ENCODE results near the gene KIF23. TPM values are rescaled to one million over a fixed set of nuclear protein-coding genes. Genes with fewer than 3 reads are reported as not detected.
A peak's percentile ranks its signal among the peaks of the same experiment; 100 is the strongest.

Gene KIF23
- total and polyA plus RNA-seq, 2 donors = 2.9 to 31.4 TPM

GRCh38 chr15:69454953-69455352, 40.8 kb downstream of the KIF23 start:
- DNase-seq (ENCODE audit: low read depth in 6 of 9, low spot score in 9 of 9) = no peak
- Histone ChIP-seq H3K4me1 (ENCODE audit: control insufficient read depth in 2 of 2, insufficient read depth in 2 of 2, low read length in 2 of 2) (peaks cover 2 to 15% of the 10 kb centered on the region in 2 donors), H3K27ac (ENCODE audit: low read depth in 1 of 2, low read length in 1 of 2) (no peak overlapping the region), H3K9me3 (ENCODE audit: control insufficient read depth in 2 of 2, insufficient read depth in 1 of 2, low read length in 1 of 2) (no peaks in the 10 kb centered on the region), H3K27me3 (ENCODE audit: control insufficient read depth in 2 of 2, insufficient read depth in 1 of 2, low read length in 1 of 2) (no peaks in the 10 kb centered on the region), H3K36me3 (ENCODE audit: control insufficient read depth in 2 of 2, insufficient read depth in 2 of 2, low read length in 1 of 2) (peaks cover 15 to 33% of the 10 kb centered on the region in 2 donors), H3K4me3 (ENCODE audit: low read length in 2 of 2) (peak overlapping the region in 1 of 2 donors; percentile 84)
- WGBS = 76% methylated on average over 5 of the region's 5 CpGs

- Histone ChIP-seq H3K27ac (ENCODE audit: low read depth in 1 of 2, low read length in 1 of 2) (no peak overlapping the region), H3K9me3 (ENCODE audit: control insufficient read depth in 2 of 2, insufficient read depth in 1 of 2, low read length in 1 of 2) (no peaks in the 10 kb centered on the region), H3K27me3 (ENCODE audit: control insufficient read depth in 2 of 2, insufficient read depth in 1 of 2, low read length in 1 of 2) (no peaks in the 10 kb centered on the region), H3K36me3 (ENCODE audit: control insufficient read depth in 2 of 2, insufficient read depth in 2 of 2, low read length in 1 of 2) (peaks cover 15 to 33% of the 10 kb centered on the region in 2 donors), H3K4me3 (ENCODE audit: low read length in 2 of 2) (no peak overlapping the region), H3K4me1 (ENCODE audit: control insufficient read depth in 2 of 2, insufficient read depth in 2 of 2, low read length in 2 of 2) (peaks cover 2 to 15% of the 10 kb centered on the region in 2 donors)
- no peak for DNase-seq (ENCODE audit: low read depth in 6 of 9, low spot score in 9 of 9)
- 97% methylated on average over 13 of the region's 13 CpGs for WGBS
Observed at GRCh38 chr15:69456208-69457166, 42.3 kb downstream of the KIF23 start.

GRCh38 chr15:69457304-69458280, 43.4 kb downstream of the KIF23 start:
- DNase-seq (ENCODE audit: low read depth in 6 of 9, low spot score in 9 of 9) = no peak
- WGBS = 96% methylated on average over 8 of the region's 8 CpGs
- Histone ChIP-seq H3K36me3 (ENCODE audit: control insufficient read depth in 2 of 2, insufficient read depth in 2 of 2, low read length in 1 of 2) (peaks cover 15 to 33% of the 10 kb centered on the region in 2 donors), H3K4me3 (ENCODE audit: low read length in 2 of 2) (no peak overlapping the region), H3K4me1 (ENCODE audit: control insufficient read depth in 2 of 2, insufficient read depth in 2 of 2, low read length in 2 of 2) (peaks cover 2 to 13% of the 10 kb centered on the region in 2 donors), H3K27me3 (ENCODE audit: control insufficient read depth in 2 of 2, insufficient read depth in 1 of 2, low read length in 1 of 2) (no peaks in the 10 kb centered on the region), H3K27ac (ENCODE audit: low read depth in 1 of 2, low read length in 1 of 2) (no peak overlapping the region), H3K9me3 (ENCODE audit: control insufficient read depth in 2 of 2, insufficient read depth in 1 of 2, low read length in 1 of 2) (no peaks in the 10 kb centered on the region)

- H3K4me3 ChIP-seq (ENCODE audit: low read length in 2 of 2) = no peak overlapping the region
- peaks cover 15 to 33% of the 10 kb centered on the region in 2 donors for H3K36me3 ChIP-seq (ENCODE audit: control insufficient read depth in 2 of 2, insufficient read depth in 2 of 2, low read length in 1 of 2)
- H3K4me1 ChIP-seq (ENCODE audit: control insufficient read depth in 2 of 2, insufficient read depth in 2 of 2, low read length in 2 of 2) = peaks cover 6 to 12% of the 10 kb centered on the region in 2 donors
- H3K9me3 ChIP-seq (ENCODE audit: control insufficient read depth in 2 of 2, insufficient read depth in 1 of 2, low read length in 1 of 2) = no peaks in the 10 kb centered on the region
- 92% methylated on average over 2 of the region's 2 CpGs for WGBS
- H3K27me3 ChIP-seq (ENCODE audit: control insufficient read depth in 2 of 2, insufficient read depth in 1 of 2, low read length in 1 of 2) = no peaks in the 10 kb centered on the region
- no peak for DNase-seq (ENCODE audit: low read depth in 6 of 9, low spot score in 9 of 9)
- H3K27ac ChIP-seq (ENCODE audit: low read depth in 1 of 2, low read length in 1 of 2) = no peak overlapping the region
Observed at GRCh38 chr15:69459066-69459465, 44.9 kb downstream of the KIF23 start.

- no peak overlapping the region for H3K4me3 ChIP-seq (ENCODE audit: low read length in 2 of 2)
- 84% methylated on average over 1 of the region's 1 CpG for WGBS
- peaks cover 10 to 21% of the 10 kb centered on the region in 2 donors for H3K36me3 ChIP-seq (ENCODE audit: control insufficient read depth in 2 of 2, insufficient read depth in 2 of 2, low read length in 1 of 2)
- no peak overlapping the region for H3K27ac ChIP-seq (ENCODE audit: low read depth in 1 of 2, low read length in 1 of 2)
- peaks cover 4 to 9% of the 10 kb centered on the region in 2 donors for H3K4me1 ChIP-seq (ENCODE audit: control insufficient read depth in 2 of 2, insufficient read depth in 2 of 2, low read length in 2 of 2)
- no peaks in the 10 kb centered on the region for H3K27me3 ChIP-seq (ENCODE audit: control insufficient read depth in 2 of 2, insufficient read depth in 1 of 2, low read length in 1 of 2)
- no peaks in the 10 kb centered on the region for H3K9me3 ChIP-seq (ENCODE audit: control insufficient read depth in 2 of 2, insufficient read depth in 1 of 2, low read length in 1 of 2)
- no peak for DNase-seq (ENCODE audit: low read depth in 6 of 9, low spot score in 9 of 9)
Observed at GRCh38 chr15:69460481-69460880, 46.3 kb downstream of the KIF23 start.

- Histone ChIP-seq H3K27ac (ENCODE audit: low read depth in 1 of 2, low read length in 1 of 2) (no peak overlapping the region), H3K9me3 (ENCODE audit: control insufficient read depth in 2 of 2, insufficient read depth in 1 of 2, low read length in 1 of 2) (no peaks in the 10 kb centered on the region), H3K36me3 (ENCODE audit: control insufficient read depth in 2 of 2, insufficient read depth in 2 of 2, low read length in 1 of 2) (peaks cover 0 to 6% of the 10 kb centered on the region in 2 donors), H3K4me3 (ENCODE audit: low read length in 2 of 2) (peak overlapping the region; percentile 59 to 63), H3K27me3 (ENCODE audit: control insufficient read depth in 2 of 2, insufficient read depth in 1 of 2, low read length in 1 of 2) (no peaks in the 10 kb centered on the region), H3K4me1 (ENCODE audit: control insufficient read depth in 2 of 2, insufficient read depth in 2 of 2, low read length in 2 of 2) (peaks cover 4 to 13% of the 10 kb centered on the region in 2 donors)
- DNase-seq (ENCODE audit: low read depth in 6 of 9, low spot score in 9 of 9) = no peak
- 79% methylated on average over 23 of the region's 23 CpGs for WGBS
Observed at GRCh38 chr15:69462030-69462492, 47.9 kb downstream of the KIF23 start.

- peak; percentile 80 to 96 (median 88) for DNase-seq (ENCODE audit: low read depth in 6 of 9, low spot score in 9 of 9)
- H3K27ac ChIP-seq (ENCODE audit: low read depth in 1 of 2, low read length in 1 of 2) = peak overlapping the region; percentile 81 to 86
- peaks cover 4 to 18% of the 10 kb centered on the region in 2 donors for H3K4me1 ChIP-seq (ENCODE audit: control insufficient read depth in 2 of 2, insufficient read depth in 2 of 2, low read length in 2 of 2)
- WGBS = 7% methylated on average over 46 of the region's 46 CpGs
- H3K36me3 ChIP-seq (ENCODE audit: control insufficient read depth in 2 of 2, insufficient read depth in 2 of 2, low read length in 1 of 2) = no peaks in the 10 kb centered on the region
- no peaks in the 10 kb centered on the region for H3K27me3 ChIP-seq (ENCODE audit: control insufficient read depth in 2 of 2, insufficient read depth in 1 of 2, low read length in 1 of 2)
- H3K9me3 ChIP-seq (ENCODE audit: control insufficient read depth in 2 of 2, insufficient read depth in 1 of 2, low read length in 1 of 2) = no peaks in the 10 kb centered on the region
- peak overlapping the region; percentile 59 to 63 for H3K4me3 ChIP-seq (ENCODE audit: low read length in 2 of 2)
Observed at GRCh38 chr15:69462493-69463181, 48.5 kb downstream of the KIF23 start.

GRCh38 chr15:69463182-69463756, 49.1 kb downstream of the KIF23 start:
- Histone ChIP-seq H3K27me3 (ENCODE audit: control insufficient read depth in 2 of 2, insufficient read depth in 1 of 2, low read length in 1 of 2) (no peaks in the 10 kb centered on the region), H3K36me3 (ENCODE audit: control insufficient read depth in 2 of 2, insufficient read depth in 2 of 2, low read length in 1 of 2) (no peaks in the 10 kb centered on the region), H3K4me1 (ENCODE audit: control insufficient read depth in 2 of 2, insufficient read depth in 2 of 2, low read length in 2 of 2) (peaks cover 9 to 24% of the 10 kb centered on the region in 2 donors), H3K27ac (ENCODE audit: low read depth in 1 of 2, low read length in 1 of 2) (peak overlapping the region; percentile 81 to 86), H3K4me3 (ENCODE audit: low read length in 2 of 2) (peak overlapping the region; percentile 59 to 63), H3K9me3 (ENCODE audit: control insufficient read depth in 2 of 2, insufficient read depth in 1 of 2, low read length in 1 of 2) (no peaks in the 10 kb centered on the region)
- WGBS = 34% methylated on average over 13 of the region's 13 CpGs
- DNase-seq (ENCODE audit: low read depth in 6 of 9, low spot score in 9 of 9) = no peak
